SK-N-SH (cell line): ENCODE data around the gene WDFY2. TPM values are rescaled to one million over a fixed set of nuclear protein-coding genes. Genes with fewer than 3 reads are reported as not detected.

Source experiments
- CTCF ChIA-PET: fragments of 300-600, 350-600 bp; formaldehyde crosslinking; extraction: SDS; loops from one replicate; lab custom pipeline; 2021; lab: Yijun Ruan, JAX
- POLR2A ChIA-PET: fragments of 350-600 bp; sonication (Branson Sonifier 250); formaldehyde crosslinking; extraction: SDS; loops from one replicate; lab custom pipeline; 2020; ENCODE audit warnings: antibody characterized with exemption, inconsistent platforms; lab: Yijun Ruan, JAX
- DNase-seq: peaks from one replicate; pipeline ENCODE4 v3.0.0; 2012
- H2AFZ ChIP-seq: fragments of 200-600 bp; sonication (generic); 2 replicates; pipeline ENCODE4 v1.8.1; 2016; ENCODE audit warnings: antibody characterized with exemption, mild to moderate bottlenecking, low read depth
- H3F3A ChIP-seq: fragments of 200-600 bp; sonication (generic); replicated peaks from 2 replicates; pipeline ENCODE3; 2016; ENCODE audit warnings: antibody characterized with exemption, mild to moderate bottlenecking; ENCODE audit not compliant: insufficient read depth
- H3K27ac ChIP-seq, 2 experiments: fragments of 200-500 bp in 1 of 2; fragments of 200-600 bp in 1 of 2; sonication (Bioruptor generic) in 1 of 2; sonication (generic), shearing (Covaris generic) in 1 of 2; 2 replicates each; pipeline versions ENCODE4 v1.5.1 to v1.6.1; 2014 to 2016; ENCODE audit warnings: low read depth in 2 of 2, inconsistent platforms in 1 of 2, low read length in 1 of 2, mild to moderate bottlenecking in 1 of 2, mixed read lengths in 1 of 2
- H3K27me3 ChIP-seq: fragments of 200-600 bp; sonication (generic), shearing (Covaris generic); 2 replicates; pipeline ENCODE4 v1.6.1; 2016; ENCODE audit warnings: mixed run types; ENCODE audit not compliant: insufficient read depth
- H3K36me3 ChIP-seq, 2 experiments: fragments of 200-500 bp in 1 of 2; fragments of 200-600 bp in 1 of 2; sonication (Bioruptor generic) in 1 of 2; sonication (generic) in 1 of 2; replicated peaks in 1 of 2; 2 replicates each; pipeline versions ENCODE3 to v1.5.1; 2014 to 2016; ENCODE audit warnings: low read length in 1 of 2, mild to moderate bottlenecking in 1 of 2; ENCODE audit not compliant: insufficient read depth in 2 of 2, control insufficient read depth in 1 of 2
- H3K4me1 ChIP-seq, 2 experiments: fragments of 200-500 bp in 1 of 2; fragments of 200-600 bp in 1 of 2; sonication (Bioruptor generic) in 1 of 2; sonication (generic), shearing (Covaris generic) in 1 of 2; 2 replicates each; pipeline versions ENCODE4 v1.5.1 to v1.6.1; 2014 to 2016; ENCODE audit warnings: low read depth in 1 of 2, low read length in 1 of 2, mixed run types in 1 of 2; ENCODE audit not compliant: insufficient read depth in 2 of 2, control insufficient read depth in 1 of 2
- H3K4me2 ChIP-seq: fragments of 200-600 bp; sonication (generic), shearing (Covaris generic); 2 replicates; pipeline ENCODE4 v1.6.1; 2017; ENCODE audit warnings: mixed run types
- H3K4me3 ChIP-seq, 2 experiments: fragments of 200-500 bp in 1 of 2; fragments of 200-600 bp in 1 of 2; sonication (Bioruptor generic) in 1 of 2; sonication (generic), shearing (Covaris generic) in 1 of 2; 2 replicates each; pipeline versions ENCODE4 v1.5.1 to v1.8.1; 2014 to 2016; ENCODE audit warnings: low read depth in 2 of 2, inconsistent platforms in 1 of 2, low read length in 1 of 2, mild to moderate bottlenecking in 1 of 2, mixed read lengths in 1 of 2, moderate library complexity in 1 of 2
- H3K79me2 ChIP-seq: fragments of 200-600 bp; sonication (generic); 2 replicates; pipeline ENCODE4 v1.8.1; 2017; ENCODE audit warnings: mild to moderate bottlenecking; ENCODE audit not compliant: insufficient read depth
- H3K9ac ChIP-seq: fragments of 200-600 bp; sonication (generic); 2 replicates; pipeline ENCODE4 v1.6.1; 2017; ENCODE audit warnings: mixed run types
- H3K9me2 ChIP-seq: fragments of 200-600 bp; sonication (generic); 2 replicates; pipeline ENCODE4 v1.6.1; 2017; ENCODE audit warnings: mixed run types
- H3K9me3 ChIP-seq: fragments of 200-600 bp; sonication (generic); 2 replicates; pipeline ENCODE4 v1.6.1; 2017; ENCODE audit warnings: mixed run types, mild to moderate bottlenecking, moderate library complexity
- H4K20me1 ChIP-seq: fragments of 200-600 bp; sonication (generic); 2 replicates; pipeline ENCODE4 v1.6.1; 2017; ENCODE audit warnings: mild to moderate bottlenecking, mixed run types; ENCODE audit not compliant: insufficient read depth
- FOSL2 ChIP-seq: IDR thresholded peaks from 2 replicates; pipeline ENCODE4 v1.4.0; 2012; ENCODE audit warnings: low read depth, mild to moderate bottlenecking, moderate library complexity, borderline replicate concordance
- JUND ChIP-seq: IDR thresholded peaks from 2 replicates; pipeline ENCODE4 v1.4.0; 2012
- POLR2AphosphoS5 ChIP-seq: IDR thresholded peaks from 2 replicates; pipeline ENCODE4 v1.6.1; 2012; ENCODE audit warnings: low read depth, low read length
- RCOR1 ChIP-seq: fragments of 150-350 bp; IDR thresholded peaks from 2 replicates; pipeline ENCODE4 v1.6.1; 2017; ENCODE audit warnings: antibody characterized with exemption, low read length
- RXRA ChIP-seq: IDR thresholded peaks from 2 replicates; pipeline ENCODE4 v1.4.0; 2012; ENCODE audit warnings: low read depth, mild to moderate bottlenecking, borderline replicate concordance
- TCF12 ChIP-seq: IDR thresholded peaks from 2 replicates; pipeline ENCODE4 v1.4.0; 2012
- WGBS: methylation state at CpG from one replicate; pipeline ENCODE4 v1.1.6; 2017; ENCODE audit warnings: low lambda C conversion rate; 5-methylcytosine and 5-hydroxymethylcytosine counted together
- polyA plus RNA-seq, 3 experiments: library from polyadenylated mRNA; depleted of rRNA; stranded (reverse); fragments of >200 nt; gene quantifications; 2 replicates each; pipeline ENCODE4 v1.2.3, GENCODE V29; 2012
- TF ChIP-seq, protein P1 (sequence below): fragments of 150-350 bp; IDR thresholded peaks from 2 replicates; pipeline ENCODE4 v1.6.1; 2016; ENCODE audit warnings: mild to moderate bottlenecking, low read depth, low read length
- TF ChIP-seq, protein P2 (sequence below): fragments of 200-600 bp; sonication (generic); IDR thresholded peaks from 2 replicates; pipeline ENCODE4 v1.6.1; 2017; ENCODE audit warnings: antibody characterized with exemption, mild to moderate bottlenecking, moderate library complexity
- TF ChIP-seq, protein P3 (sequence below): IDR thresholded peaks from 2 replicates; pipeline ENCODE4; 2012

Gene WDFY2
- polyA plus RNA-seq, 1 of the 3 experiments (the other 2 are of a cell fraction), result 4.1 TPM

DNA sequence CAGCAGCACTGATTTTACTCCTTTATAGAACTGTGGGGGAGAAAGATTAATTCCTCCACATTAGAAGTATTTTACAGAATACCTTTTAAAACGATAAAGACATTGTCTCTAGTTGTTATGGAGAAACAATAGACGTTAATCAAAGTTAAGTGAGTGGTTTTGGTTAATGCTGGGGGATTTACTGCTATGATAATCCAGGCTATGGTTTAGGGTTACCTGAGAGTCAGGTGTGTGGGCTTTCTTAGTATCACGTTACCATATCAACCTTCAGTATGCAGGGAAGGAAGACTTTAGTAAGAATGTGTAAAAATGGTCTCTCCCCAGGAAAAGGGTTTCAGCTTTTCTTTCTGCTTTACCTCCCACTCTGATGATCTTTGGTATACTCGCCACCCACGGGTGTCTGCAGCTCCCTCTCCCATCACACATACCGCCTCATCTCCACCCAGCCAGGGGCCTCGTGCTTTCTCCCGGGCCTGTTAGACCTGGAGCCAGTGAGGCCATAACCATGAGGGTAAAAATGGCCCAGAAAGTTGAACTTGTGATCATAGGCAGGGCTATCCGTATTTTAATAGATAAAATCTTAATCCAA, 45.6 kb upstream of the WDFY2 start:
- Histone ChIP-seq H3K79me2 (no peaks in the 10 kb centered on the region), H3K4me1 (peaks cover 12 to 15% of the 10 kb centered on the region in 2 experiments), H3K4me3 (no peak overlapping the region), H3K9me2 (no peaks in the 10 kb centered on the region), H3K36me3 (no peaks in the 10 kb centered on the region), H3K4me2 (no peak overlapping the region), H3K27me3 (no peaks in the 10 kb centered on the region), H2AFZ (no peak overlapping the region), H3F3A (no peaks in the 10 kb centered on the region), H4K20me1 (no peaks in the 10 kb centered on the region), H3K27ac (no peak overlapping the region), H3K9me3 (no peaks in the 10 kb centered on the region), H3K9ac (no peak overlapping the region)
- TF ChIP-seq, protein P1, sequence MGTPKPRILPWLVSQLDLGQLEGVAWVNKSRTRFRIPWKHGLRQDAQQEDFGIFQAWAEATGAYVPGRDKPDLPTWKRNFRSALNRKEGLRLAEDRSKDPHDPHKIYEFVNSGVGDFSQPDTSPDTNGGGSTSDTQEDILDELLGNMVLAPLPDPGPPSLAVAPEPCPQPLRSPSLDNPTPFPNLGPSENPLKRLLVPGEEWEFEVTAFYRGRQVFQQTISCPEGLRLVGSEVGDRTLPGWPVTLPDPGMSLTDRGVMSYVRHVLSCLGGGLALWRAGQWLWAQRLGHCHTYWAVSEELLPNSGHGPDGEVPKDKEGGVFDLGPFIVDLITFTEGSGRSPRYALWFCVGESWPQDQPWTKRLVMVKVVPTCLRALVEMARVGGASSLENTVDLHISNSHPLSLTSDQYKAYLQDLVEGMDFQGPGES, result no peak
- TF ChIP-seq, protein P2, sequence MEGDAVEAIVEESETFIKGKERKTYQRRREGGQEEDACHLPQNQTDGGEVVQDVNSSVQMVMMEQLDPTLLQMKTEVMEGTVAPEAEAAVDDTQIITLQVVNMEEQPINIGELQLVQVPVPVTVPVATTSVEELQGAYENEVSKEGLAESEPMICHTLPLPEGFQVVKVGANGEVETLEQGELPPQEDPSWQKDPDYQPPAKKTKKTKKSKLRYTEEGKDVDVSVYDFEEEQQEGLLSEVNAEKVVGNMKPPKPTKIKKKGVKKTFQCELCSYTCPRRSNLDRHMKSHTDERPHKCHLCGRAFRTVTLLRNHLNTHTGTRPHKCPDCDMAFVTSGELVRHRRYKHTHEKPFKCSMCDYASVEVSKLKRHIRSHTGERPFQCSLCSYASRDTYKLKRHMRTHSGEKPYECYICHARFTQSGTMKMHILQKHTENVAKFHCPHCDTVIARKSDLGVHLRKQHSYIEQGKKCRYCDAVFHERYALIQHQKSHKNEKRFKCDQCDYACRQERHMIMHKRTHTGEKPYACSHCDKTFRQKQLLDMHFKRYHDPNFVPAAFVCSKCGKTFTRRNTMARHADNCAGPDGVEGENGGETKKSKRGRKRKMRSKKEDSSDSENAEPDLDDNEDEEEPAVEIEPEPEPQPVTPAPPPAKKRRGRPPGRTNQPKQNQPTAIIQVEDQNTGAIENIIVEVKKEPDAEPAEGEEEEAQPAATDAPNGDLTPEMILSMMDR, result no peak
- TF ChIP-seq, protein P3, sequence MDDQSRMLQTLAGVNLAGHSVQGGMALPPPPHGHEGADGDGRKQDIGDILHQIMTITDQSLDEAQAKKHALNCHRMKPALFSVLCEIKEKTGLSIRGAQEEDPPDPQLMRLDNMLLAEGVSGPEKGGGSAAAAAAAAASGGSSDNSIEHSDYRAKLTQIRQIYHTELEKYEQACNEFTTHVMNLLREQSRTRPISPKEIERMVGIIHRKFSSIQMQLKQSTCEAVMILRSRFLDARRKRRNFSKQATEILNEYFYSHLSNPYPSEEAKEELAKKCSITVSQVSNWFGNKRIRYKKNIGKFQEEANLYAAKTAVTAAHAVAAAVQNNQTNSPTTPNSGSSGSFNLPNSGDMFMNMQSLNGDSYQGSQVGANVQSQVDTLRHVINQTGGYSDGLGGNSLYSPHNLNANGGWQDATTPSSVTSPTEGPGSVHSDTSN, result no peak
- TF ChIP-seq POLR2AphosphoS5, result no peak
- no peak for TF ChIP-seq RXRA
- CTCF ChIA-PET, result interaction anchor here (0.6 kb wide), 1 partner anchor 241 kb away, joined by 3 read pairs; no protein-coding TSS in a partner anchor
- POLR2A ChIA-PET, result no interaction called here
- WGBS, result 84% methylated on average over 9 of the region's 9 CpGs
- DNase-seq, result no peak

DNA sequence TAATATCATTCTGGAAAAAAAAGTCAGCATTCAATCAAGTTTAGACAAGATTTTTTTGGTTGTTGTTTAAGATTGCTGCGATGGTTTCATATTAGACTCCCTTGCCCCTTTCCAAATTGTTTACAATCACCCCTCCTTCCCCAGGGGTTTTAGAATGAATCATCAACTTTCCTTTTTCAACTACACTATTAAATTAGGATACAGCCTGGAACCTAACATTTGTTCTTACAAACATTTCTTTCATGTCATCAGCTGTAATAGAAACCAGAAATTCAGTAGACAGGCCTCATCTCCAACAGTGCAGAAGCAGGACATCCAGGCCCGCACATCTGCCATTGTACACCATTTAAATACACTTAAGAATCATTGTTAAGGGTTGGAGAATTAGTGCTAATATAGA, 44.4 kb upstream of the WDFY2 start:
- no peaks in the 10 kb centered on the region for H3K27me3 ChIP-seq
- POLR2A ChIA-PET, result no interaction called here
- H3K9me2 ChIP-seq, result no peaks in the 10 kb centered on the region
- no peaks in the 10 kb centered on the region for H3K36me3 ChIP-seq
- 40% methylated on average over 2 of the region's 2 CpGs for WGBS
- no peak overlapping the region for H3K4me2 ChIP-seq
- H3K4me1 ChIP-seq, result peaks cover 12 to 15% of the 10 kb centered on the region in 2 experiments
- peak overlapping the region; percentile 6 to 39; a peak in 2 of 4 replicates for H3K27ac ChIP-seq
- H3K79me2 ChIP-seq, result no peaks in the 10 kb centered on the region
- no peak overlapping the region for H3K4me3 ChIP-seq
- H4K20me1 ChIP-seq, result no peaks in the 10 kb centered on the region
- TF ChIP-seq TCF12 (peak; percentile 57), JUND (peak; percentile 27; the same call in 1 of the 2 replicates), FOSL2 (0 out of 2 replicates have a peak, but pooled peaks have one; percentile 10), RCOR1 (no peak)
- CTCF ChIA-PET, result interaction anchor here (0.9 to 1.0 kb wide), 2 partner anchors 19 to 65 kb away, joined by 3 read pairs; no protein-coding TSS in a partner anchor
- no peak overlapping the region for H3K9ac ChIP-seq
- no peaks in the 10 kb centered on the region for H3K9me3 ChIP-seq
- DNase-seq, result no peak
- H2AFZ ChIP-seq, result peak overlapping the region; percentile 45; the same call in 1 of the 2 replicates
- no peaks in the 10 kb centered on the region for H3F3A ChIP-seq
